HG03196 (cell line): ENCODE measurements around the gene RPUSD4.
"Not testable (repeated sequence)": the region's sequence is repeated elsewhere in the genome, so short reads cannot be mapped to it uniquely, and the experiment has no call there.

Experiments used
- ATAC-seq: cut with Tn5 transposase; IDR thresholded peaks from one replicate; pipeline ENCODE4 v1.9.1; 2021; ENCODE audit not compliant: unreplicated experiment

Gene RPUSD4

GRCh38 chr11:126211236-126212088, at the start of gene RPUSD4, which contains the start of gene FAM118B:
RPUSD4 (minus strand) TSS chr11:126211650; CDS start chr11:126211638, 12 bp downstream.
FAM118B (plus strand) TSS chr11:126211782; CDS start chr11:126235002, 23,220 bp downstream.
- peak; percentile 96 for ATAC-seq

DNA sequence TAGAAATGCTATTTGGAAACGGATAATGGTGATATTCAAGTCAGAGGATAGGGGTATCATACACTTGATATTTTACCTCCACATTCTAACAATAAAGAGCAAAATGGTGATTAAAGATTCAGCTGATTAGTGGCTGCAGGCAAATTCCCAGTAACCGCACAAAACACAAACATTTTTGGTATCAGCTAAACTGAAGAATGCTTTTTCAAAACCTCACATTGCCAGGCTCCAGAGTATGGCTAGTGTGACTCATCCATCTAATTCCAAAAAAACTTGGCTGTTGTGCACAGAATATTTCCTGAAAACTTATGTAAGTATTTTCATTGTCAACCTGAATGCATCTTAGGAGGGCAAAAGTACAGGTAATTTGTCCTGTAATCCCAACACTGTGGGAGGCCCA, 46.3 kb upstream of the RPUSD4 start:
- no peak for ATAC-seq

- no peak for ATAC-seq
These were observed 45.7 kb upstream of the RPUSD4 start for GRCh38 chr11:126257144-126257543.

DNA sequence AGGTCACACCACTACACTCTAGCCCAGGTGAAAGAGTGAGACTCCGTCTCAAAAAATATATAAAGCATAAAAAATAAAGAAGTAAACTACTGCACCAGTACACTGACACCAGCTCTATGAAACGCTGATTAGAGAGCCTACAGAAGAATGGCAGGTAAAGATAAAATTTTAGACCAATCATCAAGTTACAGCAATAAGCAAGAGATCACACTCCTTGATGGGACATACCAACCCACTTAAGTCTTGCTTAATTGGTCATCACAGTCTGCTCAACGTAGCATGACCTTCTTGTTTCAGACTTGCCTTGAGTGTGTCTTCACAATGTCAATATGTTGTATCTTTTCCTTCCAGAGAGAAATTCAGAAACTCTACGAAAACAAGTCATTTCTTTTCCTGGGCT, 44.8 kb upstream of the RPUSD4 start:
- no peak for ATAC-seq

DNA sequence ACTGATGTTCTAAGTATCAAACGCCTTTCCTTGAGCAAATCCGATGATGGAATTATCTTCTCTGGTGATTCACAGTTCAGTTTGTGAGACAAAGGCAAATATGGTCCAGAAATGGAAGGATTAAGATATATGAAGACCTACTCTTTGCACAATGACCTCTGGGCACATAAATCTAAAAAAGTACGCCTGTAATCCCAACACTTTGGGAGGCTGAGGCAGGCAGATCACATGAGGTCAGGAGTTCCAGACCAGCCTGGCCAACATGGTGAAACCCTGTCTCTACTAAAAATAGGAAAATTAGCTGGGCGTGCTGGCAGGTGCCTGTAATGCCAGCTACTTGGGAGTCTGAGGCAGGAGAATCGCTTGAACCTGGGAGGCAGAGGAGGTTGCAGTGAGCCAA, 44.1 kb upstream of the RPUSD4 start:
- ATAC-seq, result not testable (repeated sequence)

GRCh38 chr11:126254819-126255218, 43.4 kb upstream of the RPUSD4 start:
- ATAC-seq, result no peak

DNA sequence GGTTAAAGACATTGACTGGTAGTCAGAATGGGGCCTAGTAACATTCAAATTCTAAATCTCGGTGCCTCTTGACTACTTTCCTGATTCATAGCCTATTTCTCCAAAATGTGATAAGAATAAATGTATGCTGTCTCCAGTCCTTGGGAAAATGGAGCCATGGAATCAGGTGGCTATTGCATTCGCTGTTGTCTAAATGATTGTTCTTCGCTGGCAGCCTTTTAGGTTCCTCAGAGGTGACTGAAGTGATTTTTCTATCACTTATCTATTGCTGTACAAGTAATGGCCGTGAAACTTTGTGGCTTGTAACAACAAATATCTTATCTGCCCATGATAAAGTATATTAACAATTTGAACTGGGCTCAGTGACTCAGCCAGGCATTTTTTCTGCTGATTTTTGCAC, 41.8 kb upstream of the RPUSD4 start:
- no peak for ATAC-seq

DNA sequence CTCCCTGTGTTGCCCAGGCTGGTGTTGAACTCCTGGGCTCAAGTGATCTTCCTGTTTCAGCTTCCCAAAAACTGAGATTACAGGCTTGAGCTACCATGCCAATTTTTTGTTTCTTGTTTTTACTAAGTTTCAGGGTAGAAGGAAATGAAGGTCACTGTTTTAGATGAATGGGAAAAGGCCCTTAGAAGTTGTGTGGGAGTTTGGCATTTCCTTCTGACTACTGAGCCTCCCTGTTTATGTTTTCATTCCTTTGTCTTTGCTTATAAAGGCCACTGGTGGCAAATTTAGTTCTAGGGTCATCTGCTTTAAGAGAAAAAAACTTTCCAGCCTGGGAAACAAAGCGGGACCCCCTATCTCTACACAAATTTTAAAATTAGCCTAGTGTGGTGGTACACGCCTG, 35.2 kb upstream of the RPUSD4 start:
- no peak for ATAC-seq

DNA sequence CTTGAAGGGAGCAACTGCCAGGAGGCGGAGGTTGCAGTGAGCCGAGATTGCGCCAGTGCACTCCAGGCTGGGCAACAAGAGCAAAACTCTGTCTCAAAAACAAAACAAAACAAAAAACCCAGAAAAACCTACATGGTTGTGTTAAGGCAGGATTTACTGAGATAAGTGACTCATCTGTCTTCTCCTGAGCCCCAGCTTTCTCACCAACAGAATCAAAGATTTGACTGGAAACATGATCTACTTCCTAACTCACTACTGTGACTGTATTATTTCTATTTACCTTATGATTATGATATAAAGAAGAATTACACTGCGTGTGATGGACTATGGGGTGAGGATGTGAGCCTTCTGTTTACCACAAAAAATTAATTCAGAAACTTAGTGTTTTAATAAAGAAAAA, 21.9 kb upstream of the RPUSD4 start:
- ATAC-seq, result no peak

DNA sequence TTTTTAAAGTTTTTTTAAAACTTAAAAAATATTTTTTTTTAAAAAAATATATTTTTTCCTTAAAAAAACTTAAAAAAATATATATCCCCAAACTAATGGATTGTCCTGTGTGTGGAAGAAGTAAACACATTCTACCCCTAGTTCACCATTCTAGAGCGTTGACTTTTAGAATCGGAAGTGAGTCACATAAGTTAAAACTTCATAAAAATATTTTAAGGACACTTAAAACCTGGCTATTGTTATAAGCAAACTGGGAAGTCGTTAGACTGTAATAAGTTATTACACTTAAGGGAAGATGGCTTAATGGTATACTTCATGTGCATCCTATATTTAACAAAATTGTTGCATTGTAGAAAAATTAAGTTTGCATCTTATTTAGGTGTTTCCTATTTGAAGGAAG, 21.2 kb upstream of the RPUSD4 start:
- no peak for ATAC-seq

- ATAC-seq, result no peak
These were observed 20.4 kb upstream of the RPUSD4 start for GRCh38 chr11:126231725-126232459.

- no peak for ATAC-seq
These were observed 18.5 kb upstream of the RPUSD4 start for GRCh38 chr11:126229858-126230540.

- no peak for ATAC-seq
These were observed 15.1 kb upstream of the RPUSD4 start for GRCh38 chr11:126226334-126227084.

DNA sequence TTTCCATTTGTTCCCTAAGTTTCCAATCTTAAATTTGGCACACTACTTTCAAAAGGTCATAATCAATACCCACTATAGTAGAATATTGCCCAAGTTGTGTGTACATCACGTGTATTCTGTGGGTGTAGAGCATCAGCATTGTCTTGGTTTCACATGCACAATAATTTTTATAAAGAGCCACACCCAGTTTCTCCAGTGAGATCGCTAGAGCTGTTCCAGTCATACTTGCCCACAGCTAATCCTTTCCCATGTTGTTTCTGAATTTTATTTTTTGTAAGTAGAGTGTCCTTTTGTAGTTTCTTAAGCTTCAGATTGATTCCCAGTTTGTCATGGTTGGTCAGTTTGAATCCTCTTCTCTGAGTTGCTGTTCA, 13.8 kb upstream of the RPUSD4 start:
- no peak for ATAC-seq

DNA sequence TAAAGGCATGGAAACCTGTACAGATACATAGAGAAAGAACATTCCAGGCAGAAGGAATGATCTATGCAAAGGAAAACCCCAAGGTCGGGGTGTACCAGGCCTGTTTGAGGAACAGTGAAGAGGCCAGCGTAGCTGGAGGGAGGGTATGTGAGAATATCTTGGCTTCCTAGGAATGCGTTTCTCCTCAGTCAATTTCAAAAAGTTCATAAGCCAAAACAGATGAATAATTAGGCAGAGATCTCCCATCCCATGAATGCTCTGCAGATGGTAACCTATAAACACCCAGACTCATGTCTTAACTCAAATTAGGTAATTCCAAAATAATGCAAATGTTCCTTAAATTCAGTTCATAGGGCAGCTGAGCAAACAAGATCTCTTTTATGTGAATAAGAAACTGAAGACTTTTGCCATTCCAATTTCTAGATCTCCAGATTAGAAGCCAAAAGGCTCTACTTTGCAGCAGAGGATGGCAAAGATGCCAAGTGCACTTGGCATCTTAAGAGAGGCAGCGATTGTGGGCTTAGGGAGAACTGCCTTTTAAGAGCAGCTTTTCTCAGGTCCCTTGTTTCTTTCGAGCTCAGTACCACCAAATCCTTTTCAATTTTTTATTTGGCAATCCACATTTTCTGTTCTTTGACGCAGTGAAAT, 13.3 kb upstream of the RPUSD4 start:
- no peak for ATAC-seq

- no peak for ATAC-seq
These were observed 8.1 kb upstream of the RPUSD4 start for GRCh38 chr11:126219547-126219946.

- ATAC-seq, result no peak
These were observed 6.0 kb upstream of the RPUSD4 start for GRCh38 chr11:126217491-126217890.

DNA sequence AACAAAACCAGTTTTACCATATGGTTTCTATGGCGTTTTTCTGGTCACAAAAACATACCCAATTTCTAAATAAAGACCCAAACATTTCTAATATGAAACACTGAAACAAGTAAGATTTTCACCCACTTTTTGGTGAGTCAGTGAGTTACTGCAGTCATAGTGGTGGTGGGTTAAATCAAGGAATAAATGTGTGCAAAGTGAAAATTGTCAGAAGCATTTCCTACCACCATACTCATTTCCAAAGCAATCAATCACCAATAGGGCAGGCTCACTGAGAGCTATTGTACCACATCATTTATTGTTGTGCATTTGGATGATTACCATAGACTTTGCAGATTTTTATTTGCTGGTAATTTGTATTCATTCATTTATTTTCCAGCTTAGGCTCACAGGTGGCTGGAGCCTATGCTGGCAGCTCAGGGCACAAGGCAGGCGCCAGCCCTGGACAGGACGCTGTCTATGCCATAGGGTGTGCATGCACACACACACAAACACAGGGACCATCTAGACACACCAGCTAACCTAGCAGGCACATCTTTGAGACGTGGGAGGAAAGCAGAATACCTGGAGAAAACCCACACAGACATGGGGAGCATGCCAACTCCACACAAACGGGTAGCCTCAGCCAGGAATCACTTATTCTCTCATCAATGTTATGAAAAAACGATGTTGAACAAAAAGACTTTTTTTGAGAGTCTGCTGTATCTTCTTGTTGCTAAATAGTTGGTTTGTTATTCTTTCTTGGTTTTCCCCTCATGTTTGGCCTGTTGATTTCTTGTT, 5.3 kb upstream of the RPUSD4 start:
- no peak for ATAC-seq

- ATAC-seq, result no peak
These were observed 3.4 kb upstream of the RPUSD4 start for GRCh38 chr11:126214841-126215240.

- ATAC-seq, result no peak
These were observed 3.0 kb upstream of the RPUSD4 start for GRCh38 chr11:126214441-126214840.
